H1 (cell line): Measurements from ENCODE around the gene BCL2L11. TPM values are rescaled to one million over a fixed set of nuclear protein-coding genes. Genes with fewer than 3 reads are reported as not detected.

Experiments used
- CTCF ChIA-PET: fragments of 300-600 bp; sonication (Branson Sonifier 250); formaldehyde crosslinking; loops from one replicate; lab custom pipeline; 2021; ENCODE audit not compliant: partially characterized antibody; lab: Charles Lee
- POLR2A ChIA-PET: fragments of 300-600 bp; sonication (Branson Sonifier 250); formaldehyde crosslinking; loops from one replicate; lab custom pipeline; 2021; ENCODE audit warnings: inconsistent platforms; ENCODE audit not compliant: partially characterized antibody; lab: Charles Lee
- DNase-seq, 2 experiments: peaks; one replicate each; pipeline versions ENCODE4 v3.0.0 to v3.0.0-alpha.2; 2010 to 2022; ENCODE audit warnings: low spot score in 2 of 2, low read depth in 1 of 2, mixed read lengths in 1 of 2
- FAIRE-seq: peaks from 2 replicates; lab custom pipeline; 2011; peaks lifted over from hg19 to GRCh38; lab: Jason Lieb, UNC
- H2AFZ ChIP-seq: 2 replicates; pipeline ENCODE4 v1.8.1; 2012; ENCODE audit warnings: low read length, inconsistent platforms
- H2AK5ac ChIP-seq: 2 replicates; pipeline ENCODE4 v1.6.1; 2013; ENCODE audit warnings: low read depth, low read length
- H2BK120ac ChIP-seq: replicated peaks from 2 replicates; pipeline ENCODE3; 2013; ENCODE audit warnings: low read depth, low read length, inconsistent platforms
- H2BK12ac ChIP-seq: 2 replicates; pipeline ENCODE4 v1.6.1; 2013; ENCODE audit warnings: low read depth, low read length
- H2BK15ac ChIP-seq: 2 replicates; pipeline ENCODE4 v1.6.1; 2013; ENCODE audit warnings: low read length
- H2BK20ac ChIP-seq: 2 replicates; pipeline ENCODE4 v1.6.1; 2013; ENCODE audit warnings: low read length
- H2BK5ac ChIP-seq: 2 replicates; pipeline ENCODE4 v1.6.1; 2013; ENCODE audit warnings: low read depth, low read length
- H3K14ac ChIP-seq: 2 replicates; pipeline ENCODE4 v1.6.1; 2013; ENCODE audit warnings: inconsistent platforms; ENCODE audit not compliant: insufficient read length
- H3K18ac ChIP-seq: 2 replicates; pipeline ENCODE4 v1.6.1; 2013; ENCODE audit warnings: low read length; ENCODE audit errors: extremely low read depth
- H3K23ac ChIP-seq: 2 replicates; pipeline ENCODE4 v1.6.1; 2013; ENCODE audit warnings: inconsistent platforms; ENCODE audit not compliant: insufficient read length
- H3K23me2 ChIP-seq: 2 replicates; pipeline ENCODE4 v1.6.1; 2013; ENCODE audit warnings: low read depth, low read length
- H3K27ac ChIP-seq: 2 replicates; pipeline ENCODE4 v1.6.1; 2011; ENCODE audit warnings: low read depth, low read length, inconsistent platforms
- H3K27me3 ChIP-seq, 4 experiments: replicated peaks in 1 of 4; 1 replicate in 1 of 4; 2 replicates in 3 of 4; pipeline versions ENCODE4 v1.6.1 to v1.8.1; 2011 to 2013; ENCODE audit warnings: low read length in 3 of 4, mild to moderate bottlenecking in 3 of 4, inconsistent platforms in 2 of 4, mixed read lengths in 2 of 4, moderate library complexity in 1 of 4; ENCODE audit not compliant: control insufficient read depth in 3 of 4, insufficient read depth in 3 of 4; ENCODE audit errors: extremely low read depth in 1 of 4
- H3K36me3 ChIP-seq, 4 experiments: 2 replicates each; pipeline versions ENCODE4 v1.6.1 to v1.8.1; 2011 to 2013; ENCODE audit warnings: mild to moderate bottlenecking in 4 of 4, low read length in 3 of 4, moderate library complexity in 2 of 4, control low read depth in 1 of 4, inconsistent platforms in 1 of 4; ENCODE audit not compliant: insufficient read depth in 4 of 4, control insufficient read depth in 2 of 4
- H3K4ac ChIP-seq: replicated peaks from 2 replicates; pipeline ENCODE3; 2013; ENCODE audit warnings: low read length, low read depth, mixed read lengths, inconsistent platforms; ENCODE audit not compliant: insufficient read length
- H3K4me1 ChIP-seq, 4 experiments: replicated peaks in 1 of 4; 1 replicate in 1 of 4; 2 replicates in 3 of 4; pipeline versions ENCODE4 v1.6.1 to v1.8.1; 2011 to 2013; ENCODE audit warnings: low read length in 3 of 4, inconsistent platforms in 2 of 4, mixed read lengths in 1 of 4; ENCODE audit not compliant: insufficient read depth in 4 of 4, control insufficient read depth in 3 of 4
- H3K4me2 ChIP-seq, 2 experiments: 2 replicates each; pipeline versions ENCODE4 v1.6.1 to v1.8.1; 2011 to 2013; ENCODE audit warnings: low read depth in 2 of 2, low read length in 2 of 2, control low read depth in 1 of 2, inconsistent platforms in 1 of 2, mild to moderate bottlenecking in 1 of 2; ENCODE audit not compliant: insufficient read depth in 1 of 2
- H3K4me3 ChIP-seq, 4 experiments: fragments of 200-600, 300-600 bp in 1 of 4; sonication (generic), shearing (Covaris generic), sonication (Bioruptor Twin) in 1 of 4; 2 replicates each; pipeline versions ENCODE4 v1.5.1 to v1.8.1; 2011 to 2016; ENCODE audit warnings: low read length in 4 of 4, low read depth in 3 of 4, control low read depth in 2 of 4, inconsistent platforms in 2 of 4, mild to moderate bottlenecking in 2 of 4, mixed read lengths in 1 of 4, moderate library complexity in 1 of 4; ENCODE audit not compliant: insufficient read depth in 2 of 4; ENCODE audit errors: extremely low read depth in 1 of 4
- H3K56ac ChIP-seq: replicated peaks from 2 replicates; pipeline ENCODE3; 2013; ENCODE audit warnings: low read depth, mild to moderate bottlenecking, mixed read lengths, low read length, inconsistent platforms; ENCODE audit not compliant: insufficient read length
- H3K79me1 ChIP-seq: 2 replicates; pipeline ENCODE4 v1.6.1; 2013; ENCODE audit warnings: low read depth, low read length, control low read depth
- H3K79me2 ChIP-seq, 2 experiments: 2 replicates each; pipeline versions ENCODE4 v1.6.1 to v1.8.1; 2012 to 2013; ENCODE audit warnings: low read length in 2 of 2, mild to moderate bottlenecking in 2 of 2, inconsistent platforms in 1 of 2; ENCODE audit not compliant: insufficient read depth in 2 of 2, control insufficient read depth in 1 of 2
- H3K9ac ChIP-seq, 4 experiments: replicated peaks in 1 of 4; 1 replicate in 1 of 4; 2 replicates in 3 of 4; pipeline versions ENCODE4 v1.6.1 to v1.8.1; 2011 to 2013; ENCODE audit warnings: low read depth in 3 of 4, low read length in 3 of 4, control low read depth in 2 of 4, mild to moderate bottlenecking in 2 of 4, moderate library complexity in 2 of 4, inconsistent platforms in 1 of 4; ENCODE audit errors: extremely low read depth in 1 of 4
- H3K9me3 ChIP-seq, 2 experiments: 2 replicates each; pipeline versions ENCODE4 v1.6.1 to v1.8.1; 2012 to 2013; ENCODE audit warnings: mild to moderate bottlenecking in 2 of 2, moderate library complexity in 2 of 2, control low read depth in 1 of 2, inconsistent platforms in 1 of 2, low read depth in 1 of 2, low read length in 1 of 2, mixed read lengths in 1 of 2; ENCODE audit not compliant: insufficient read depth in 2 of 2
- H4K20me1 ChIP-seq, 2 experiments: replicated peaks in 1 of 2; 2 replicates each; pipeline versions ENCODE3 to v1.8.1; 2011 to 2013; ENCODE audit warnings: inconsistent platforms in 2 of 2, low read length in 2 of 2, mild to moderate bottlenecking in 1 of 2; ENCODE audit not compliant: insufficient read depth in 2 of 2, control insufficient read depth in 1 of 2
- H4K5ac ChIP-seq: 2 replicates; pipeline ENCODE4 v1.6.1; 2013; ENCODE audit warnings: low read length, low read depth, mixed read lengths, inconsistent platforms; ENCODE audit not compliant: insufficient read length
- H4K8ac ChIP-seq: 2 replicates; pipeline ENCODE4 v1.8.0; 2013; ENCODE audit warnings: mild to moderate bottlenecking, moderate library complexity, low read length, inconsistent platforms; ENCODE audit not compliant: insufficient read depth; ENCODE audit errors: extremely low read depth
- H4K91ac ChIP-seq: replicated peaks from 2 replicates; pipeline ENCODE3; 2013; ENCODE audit warnings: low read length, mixed read lengths, inconsistent platforms; ENCODE audit not compliant: insufficient read length
- BACH1 ChIP-seq: IDR thresholded peaks from 2 replicates; pipeline ENCODE4 v1.6.1; 2012; ENCODE audit warnings: low read length, improper control_type of control experiment
- CBX8 ChIP-seq: fragments of 300-800, 300-1000 bp; sonication (generic); IDR thresholded peaks from 2 replicates; pipeline ENCODE4 v1.7.1; 2016; ENCODE audit warnings: low read depth, low read length, borderline replicate concordance
- POU5F1 ChIP-seq: IDR thresholded peaks from 2 replicates; pipeline ENCODE4 v1.6.1; 2011; ENCODE audit warnings: low read depth, mild to moderate bottlenecking, low read length, moderate library complexity
- RAD21 ChIP-seq, 2 experiments: IDR thresholded peaks in 1 of 2; conservative IDR thresholded peaks in 1 of 2; 2 replicates each; pipeline ENCODE4 v1.6.1; 2011; ENCODE audit warnings: low read depth in 2 of 2, low read length in 2 of 2, improper control_type of control experiment in 1 of 2, inconsistent platforms in 1 of 2, mild to moderate bottlenecking in 1 of 2, moderate library complexity in 1 of 2
- SIN3A ChIP-seq, 2 experiments: IDR thresholded peaks in 1 of 2; conservative IDR thresholded peaks in 1 of 2; 2 replicates each; pipeline ENCODE4 v1.6.1; 2011 to 2012; ENCODE audit warnings: low read length in 2 of 2, improper control_type of control experiment in 1 of 2, low read depth in 1 of 2, mild to moderate bottlenecking in 1 of 2
- ZNF274 ChIP-seq: IDR thresholded peaks from 2 replicates; pipeline ENCODE4 v1.7.0; 2012; ENCODE audit warnings: low read length, borderline replicate concordance; ENCODE audit errors: extremely low read depth
- WGBS, 2 experiments: shearing (Covaris generic) in 1 of 2; methylation state at CpG; one replicate each; pipeline versions ENCODE4 v1.1.6 to v1.1.7; 2013 to 2015; ENCODE audit warnings: low lambda C conversion rate in 2 of 2, mixed read lengths in 2 of 2, inconsistent platforms in 1 of 2, low coverage in 1 of 2, missing lambda C conversion rate in 1 of 2; ENCODE audit not compliant: insufficient replicate concordance in 2 of 2, insufficient coverage in 1 of 2, insufficient read length in 1 of 2; ENCODE audit errors: extremely low coverage in 1 of 2, missing lambda C conversion rate in 1 of 2; 5-methylcytosine and 5-hydroxymethylcytosine counted together
- polyA plus RNA-seq, 7 experiments: library from polyadenylated mRNA; depleted of rRNA in 3 of 7; stranded (reverse) in 5 of 7; unstranded in 2 of 7; fragments of >200 nt in 5 of 7; fragments of 200-250 nt in 2 of 7; gene quantifications; 1 replicate in 5 of 7; 2 replicates in 1 of 7; 4 replicates in 1 of 7; pipeline versions ENCODE4 v1.2.1 to v1.2.3, GENCODE V29; 2011 to 2013; ENCODE audit warnings: missing spikeins in 2 of 7, mixed read lengths in 2 of 7
- total RNA-seq: library from RNA; stranded (reverse); fragmentation: NEBNext Ultra II Directional; extraction: Animal tissue kit (Norgen Biotek cat#: 25700); gene quantifications from 2 replicates; pipeline ENCODE4 v1.2.1, GENCODE V29; 2021
- TF ChIP-seq, protein P1 (sequence below), 3 experiments: IDR thresholded peaks; 1 replicate in 2 of 3; 2 replicates in 1 of 3; pipeline versions ENCODE4 v1.5.1 to v1.6.1; 2011; ENCODE audit warnings: low read length in 3 of 3, mild to moderate bottlenecking in 3 of 3, inconsistent platforms in 2 of 3, low read depth in 1 of 3, moderate library complexity in 1 of 3; ENCODE audit not compliant: insufficient read depth in 1 of 3; ENCODE audit errors: control extremely low read depth in 1 of 3

Gene BCL2L11
- total and polyA plus RNA-seq, 2 of the 8 experiments (the other 6 are each of a cell fraction or from before 2014, with no cell fraction given): 7.5 to 22.9 TPM

DNA sequence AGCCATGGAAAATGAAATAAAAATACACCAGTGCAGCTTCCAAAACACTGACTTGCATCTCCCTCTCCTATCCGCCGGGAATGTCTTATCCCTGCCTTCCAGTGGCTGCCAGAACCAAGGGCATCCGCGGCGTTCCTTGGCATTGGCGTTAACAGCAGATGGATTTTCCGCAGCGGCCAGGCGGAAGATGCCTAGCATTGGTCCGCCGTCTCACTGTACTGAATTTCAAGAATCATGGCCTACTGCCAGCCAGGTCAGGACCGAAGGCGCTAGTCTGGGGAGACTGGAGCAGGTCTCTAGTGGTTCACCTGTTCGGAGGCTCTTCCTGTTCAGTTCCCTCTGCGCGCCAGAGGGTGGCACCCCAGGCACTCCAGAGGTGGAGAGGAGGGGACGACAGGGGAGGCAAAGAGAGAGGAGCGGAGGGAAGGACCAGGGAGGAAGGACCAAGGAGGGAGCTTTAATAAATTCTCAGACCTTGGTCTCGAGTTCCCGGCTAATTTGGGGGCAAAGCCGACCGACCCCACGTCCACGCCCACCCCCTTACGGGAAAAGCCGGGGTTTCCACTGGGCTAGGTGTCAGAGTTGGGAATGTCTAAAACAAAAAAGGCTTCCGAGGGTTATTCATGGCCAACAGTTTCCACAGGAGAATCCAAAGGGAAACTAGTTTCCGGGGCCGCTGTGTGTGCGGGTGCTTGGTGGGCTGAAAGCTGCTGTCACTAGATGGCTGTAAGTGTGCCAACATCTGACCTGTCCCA, 3.7 kb upstream of the BCL2L11 start:
- ChIA-PET POLR2A (interaction anchor here (0.6 to 1.0 kb wide), 3 partner anchors 10 to 258 kb away, joined by 3 read pairs; no protein-coding TSS in a partner anchor), CTCF (interaction anchor here (0.6 to 1.9 kb wide), 15 partner anchors 16 to 977 kb away, joined by 3 to 7 read pairs (median 3); no protein-coding TSS in a partner anchor)
- Histone ChIP-seq H3K23me2 (peaks cover 36% of the 10 kb centered on the region), H3K56ac (no peak overlapping the region), H3K79me2 (peaks cover 0 to 8% of the 10 kb centered on the region in 2 experiments; a peak in 1 of 4 replicates), H3K4ac (no peak overlapping the region), H3K4me3 (peak overlapping the region; percentile 39 to 93 (median 52); a peak in 7 of 8 replicates), H2BK12ac (0 out of 2 replicates have a peak overlapping the region, but pooled peaks have one; percentile 39), H4K20me1 (peaks cover 4% of the 10 kb centered on the region in 2 experiments), H3K9me3 (no peaks in the 10 kb centered on the region), H3K27me3 (peaks cover 17 to 43% (median 37%) of the 10 kb centered on the region in 4 experiments; a peak in 6 of 7 replicates), H4K91ac (no peak overlapping the region), H2AFZ (no peak overlapping the region), H2AK5ac (no peak overlapping the region), H4K8ac (no peak overlapping the region), H3K4me1 (peaks cover 0 to 22% (median 13%) of the 10 kb centered on the region in 4 experiments; a peak in 5 of 7 replicates), H3K27ac (no peak overlapping the region), H2BK20ac (no peak overlapping the region), H2BK120ac (no peak overlapping the region), H3K4me2 (peak overlapping the region; percentile 85 to 95), H3K23ac (no peak overlapping the region), H3K9ac (no peak overlapping the region), H3K79me1 (no peaks in the 10 kb centered on the region), H4K5ac (no peak overlapping the region), H2BK5ac (no peak overlapping the region), H3K14ac (no peak overlapping the region), H3K18ac (0 out of 2 replicates have a peak overlapping the region, but pooled peaks have one; percentile 56), H2BK15ac (peak overlapping the region; percentile 61; the same call in 1 of the 2 replicates), H3K36me3 (no peaks in the 10 kb centered on the region)
- DNase-seq (peak; percentile 74 to 79), FAIRE-seq (peak; percentile 86)
- 11% methylated on average over 30 of the region's 30 CpGs; no CpG with 5 or more reads in 1 of the 2 experiments for WGBS, 2 experiments
- 0 out of 2 replicates have a peak, but pooled peaks have one; percentile 4 for TF ChIP-seq BACH1
- TF ChIP-seq CBX8: no peak
- TF ChIP-seq, protein P1, sequence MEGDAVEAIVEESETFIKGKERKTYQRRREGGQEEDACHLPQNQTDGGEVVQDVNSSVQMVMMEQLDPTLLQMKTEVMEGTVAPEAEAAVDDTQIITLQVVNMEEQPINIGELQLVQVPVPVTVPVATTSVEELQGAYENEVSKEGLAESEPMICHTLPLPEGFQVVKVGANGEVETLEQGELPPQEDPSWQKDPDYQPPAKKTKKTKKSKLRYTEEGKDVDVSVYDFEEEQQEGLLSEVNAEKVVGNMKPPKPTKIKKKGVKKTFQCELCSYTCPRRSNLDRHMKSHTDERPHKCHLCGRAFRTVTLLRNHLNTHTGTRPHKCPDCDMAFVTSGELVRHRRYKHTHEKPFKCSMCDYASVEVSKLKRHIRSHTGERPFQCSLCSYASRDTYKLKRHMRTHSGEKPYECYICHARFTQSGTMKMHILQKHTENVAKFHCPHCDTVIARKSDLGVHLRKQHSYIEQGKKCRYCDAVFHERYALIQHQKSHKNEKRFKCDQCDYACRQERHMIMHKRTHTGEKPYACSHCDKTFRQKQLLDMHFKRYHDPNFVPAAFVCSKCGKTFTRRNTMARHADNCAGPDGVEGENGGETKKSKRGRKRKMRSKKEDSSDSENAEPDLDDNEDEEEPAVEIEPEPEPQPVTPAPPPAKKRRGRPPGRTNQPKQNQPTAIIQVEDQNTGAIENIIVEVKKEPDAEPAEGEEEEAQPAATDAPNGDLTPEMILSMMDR (IDR thresholded peaks at IDR 0.05; ENCODE audit: control extremely low read depth in 1 of 3, insufficient read depth in 1 of 3, low read depth in 1 of 3, low read length in 3 of 3): peak in 2 of 3 experiments; percentile 88 to 89; a peak in 3 of 4 replicates
- TF ChIP-seq SIN3A (conservative IDR thresholded peaks at IDR 0.05 in 1 of 2, IDR thresholded peaks at IDR 0.05 in 1 of 2; ENCODE audit: low read depth in 1 of 2, low read length in 2 of 2): peak in 1 of 2 experiments; percentile 57; a peak in 1 of 4 replicates
- peak; percentile 89 to 97 for TF ChIP-seq RAD21 (IDR thresholded peaks at IDR 0.05 in 1 of 2, conservative IDR thresholded peaks at IDR 0.05 in 1 of 2; ENCODE audit: low read depth in 2 of 2, low read length in 2 of 2)
- no peak for TF ChIP-seq POU5F1
- TF ChIP-seq ZNF274: no peak
